ENCODE data around the gene SCAP. TPM values are rescaled to one million over a fixed set of nuclear protein-coding genes. Genes with fewer than 3 reads are reported as not detected.
A peak's percentile ranks its signal among the peaks of the same experiment; 100 is the strongest.
"Not testable (repeated sequence)": the region's sequence is repeated elsewhere in the genome, so short reads cannot be mapped to it uniquely, and the experiment has no call there.

SCAP gene
- total and polyA plus RNA-seq, 2 donors (not counting 1 experiment from before 2014, with no cell fraction given) = 55.8 to 113 TPM

GRCh38 chr3:47464588-47464987 lies 11.2 kb downstream of the SCAP start:
- peaks cover 54% of the 10 kb centered on the region for H4K20me1 ChIP-seq (ENCODE audit: control insufficient read depth, insufficient read depth, low read length, poor library complexity, severe bottlenecking)
- H2AFZ ChIP-seq (ENCODE audit: insufficient read depth, low read depth, low read length, poor library complexity, severe bottlenecking) = no peak overlapping the region
- Mint-ChIP-seq H3K9me3 (ENCODE audit: insufficient read depth) (peaks cover under 1% of the 10 kb centered on the region), H3K27ac (no peak overlapping the region), H3K27me3 (no peaks in the 10 kb centered on the region), H3K4me1 (peaks cover 28% of the 10 kb centered on the region), H3K4me3 (no peak overlapping the region)
- no peak overlapping the region for H3K9ac ChIP-seq (ENCODE audit: low read length)
- intact Hi-C loops (cut with micrococcal nuclease) = no loop called here
- peak overlapping the region; percentile 14 for H3K4me2 ChIP-seq (replicated peaks; ENCODE audit: low read depth, low read length, poor library complexity, severe bottlenecking)
- ChIA-PET CTCF (interaction anchor here (0.8 kb wide), 1 partner anchor 78 kb away, joined by 3 read pairs; no protein-coding TSS in a partner anchor), POLR2A (no interaction called here)
- peaks cover 0 to 9% of the 10 kb centered on the region in 2 donors for H3K4me1 ChIP-seq (ENCODE audit: control insufficient read depth in 2 of 2, insufficient read depth in 2 of 2, low read length in 2 of 2)
- no peak overlapping the region for H3K4me3 ChIP-seq (ENCODE audit: control extremely low read depth in 1 of 5, extremely low read depth in 1 of 5, insufficient read depth in 1 of 5, low read depth in 2 of 5, low read length in 4 of 5)
- no peak overlapping the region for H3K27ac ChIP-seq (ENCODE audit: low read length in 2 of 2)
- H3K9me3 ChIP-seq (ENCODE audit: control extremely low read depth in 1 of 3, control insufficient read depth in 2 of 3, insufficient read depth in 1 of 3, low read length in 2 of 3) = peaks cover 0 to 17% (median 1%) of the 10 kb centered on the region in 3 donors
- WGBS (ENCODE audit: insufficient coverage) = no CpG with 5 or more reads among the region's 1 CpG
- no peaks in the 10 kb centered on the region for H3K27me3 ChIP-seq (replicated peaks in 1 of 4; ENCODE audit: control extremely low read depth in 1 of 4, control insufficient read depth in 3 of 4, insufficient read depth in 4 of 4, low read length in 3 of 4)
- DNase-seq (no peak), ATAC-seq (ENCODE audit: low read depth) (no peak)
- peaks cover 84% of the 10 kb centered on the region for H3K79me2 ChIP-seq (ENCODE audit: control insufficient read depth, insufficient read depth, low read length)
- peaks cover 0 to under 1% of the 10 kb centered on the region in 2 experiments for H3K36me3 ChIP-seq (replicated peaks in 1 of 2; ENCODE audit: control extremely low read depth in 1 of 2, control insufficient read depth in 1 of 2, extremely low read depth in 1 of 2, insufficient read depth in 2 of 2, low read length in 1 of 2)
- TF ChIP-seq CTCF (IDR thresholded peaks at IDR 0.05) (no peak), EZH2 (IDR thresholded peaks at IDR 0.05; ENCODE audit: borderline replicate concordance, insufficient read depth, low read depth, low read length, poor library complexity, severe bottlenecking) (no peak)

DNA sequence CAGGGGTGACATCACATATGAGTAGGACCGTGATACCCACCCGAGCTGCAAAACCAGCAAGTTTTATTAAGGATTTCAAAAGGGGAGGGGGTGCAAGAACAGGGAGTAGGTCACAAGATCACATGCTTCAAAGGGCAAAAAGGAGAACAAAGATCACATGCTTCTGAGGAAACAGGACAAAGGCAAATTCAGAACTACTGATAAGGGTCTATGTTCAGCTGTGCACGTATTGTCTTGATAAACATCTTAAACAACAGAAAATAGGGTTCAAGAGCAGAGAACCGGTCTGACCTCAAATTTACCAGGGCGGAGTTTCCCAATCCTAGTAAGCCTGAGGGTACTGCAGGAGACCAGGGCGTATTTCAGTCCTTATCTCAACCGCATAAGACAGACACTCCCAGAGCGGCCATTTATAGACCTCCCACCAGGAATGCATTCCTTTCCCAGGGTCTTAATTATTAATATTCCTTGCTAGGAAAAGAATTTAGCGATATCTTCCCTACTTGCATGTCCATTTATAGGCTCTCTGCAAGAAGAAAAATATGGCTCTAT lies 16.1 kb downstream of the SCAP start:
- DNase-seq; H3K27me3 ChIP-seq (replicated peaks in 1 of 4; ENCODE audit: control extremely low read depth in 1 of 4, control insufficient read depth in 3 of 4, insufficient read depth in 4 of 4, low read length in 3 of 4); H3K4me2 ChIP-seq (replicated peaks; ENCODE audit: low read depth, low read length, poor library complexity, severe bottlenecking); H3K4me3 ChIP-seq (ENCODE audit: control extremely low read depth in 1 of 5, extremely low read depth in 1 of 5, insufficient read depth in 1 of 5, low read depth in 2 of 5, low read length in 4 of 5); H3K4me1 ChIP-seq (ENCODE audit: control insufficient read depth in 2 of 2, insufficient read depth in 2 of 2, low read length in 2 of 2); H2AFZ ChIP-seq (ENCODE audit: insufficient read depth, low read depth, low read length, poor library complexity, severe bottlenecking); H3K4me3 Mint-ChIP-seq; ATAC-seq (ENCODE audit: low read depth); CTCF ChIA-PET; H3K27ac ChIP-seq (ENCODE audit: low read length in 2 of 2); H3K27ac Mint-ChIP-seq; H3K36me3 ChIP-seq (replicated peaks in 1 of 2; ENCODE audit: control extremely low read depth in 1 of 2, control insufficient read depth in 1 of 2, extremely low read depth in 1 of 2, insufficient read depth in 2 of 2, low read length in 1 of 2); H3K9me3 Mint-ChIP-seq (ENCODE audit: insufficient read depth); intact Hi-C loops (cut with micrococcal nuclease); H3K27me3 Mint-ChIP-seq; H3K9ac ChIP-seq (ENCODE audit: low read length); POLR2A ChIA-PET: not testable (repeated sequence)
- peaks cover 23% of the 10 kb centered on the region for H3K4me1 Mint-ChIP-seq
- peaks cover 57% of the 10 kb centered on the region for H4K20me1 ChIP-seq (ENCODE audit: control insufficient read depth, insufficient read depth, low read length, poor library complexity, severe bottlenecking)
- peaks cover 77% of the 10 kb centered on the region for H3K79me2 ChIP-seq (ENCODE audit: control insufficient read depth, insufficient read depth, low read length)
- 86% methylated on average over 4 of the region's 9 CpGs for WGBS (ENCODE audit: insufficient coverage)
- peaks cover 0 to 17% (median 1%) of the 10 kb centered on the region in 3 donors for H3K9me3 ChIP-seq (ENCODE audit: control extremely low read depth in 1 of 3, control insufficient read depth in 2 of 3, insufficient read depth in 1 of 3, low read length in 2 of 3)

Measured in B cell (primary cell).